ENCODE results near the gene AGAP3. TPM values are rescaled to one million over a fixed set of nuclear protein-coding genes. Genes with fewer than 3 reads are reported as not detected.

AGAP3 gene
- total and polyA plus RNA-seq, 7 donors = 27.7 to 89.7 (median 36.4) TPM

- no peak for DNase-seq
- TF ChIP-seq EP300 (IDR thresholded peaks at IDR 0.05) = no peak
- TF ChIP-seq, protein P1, sequence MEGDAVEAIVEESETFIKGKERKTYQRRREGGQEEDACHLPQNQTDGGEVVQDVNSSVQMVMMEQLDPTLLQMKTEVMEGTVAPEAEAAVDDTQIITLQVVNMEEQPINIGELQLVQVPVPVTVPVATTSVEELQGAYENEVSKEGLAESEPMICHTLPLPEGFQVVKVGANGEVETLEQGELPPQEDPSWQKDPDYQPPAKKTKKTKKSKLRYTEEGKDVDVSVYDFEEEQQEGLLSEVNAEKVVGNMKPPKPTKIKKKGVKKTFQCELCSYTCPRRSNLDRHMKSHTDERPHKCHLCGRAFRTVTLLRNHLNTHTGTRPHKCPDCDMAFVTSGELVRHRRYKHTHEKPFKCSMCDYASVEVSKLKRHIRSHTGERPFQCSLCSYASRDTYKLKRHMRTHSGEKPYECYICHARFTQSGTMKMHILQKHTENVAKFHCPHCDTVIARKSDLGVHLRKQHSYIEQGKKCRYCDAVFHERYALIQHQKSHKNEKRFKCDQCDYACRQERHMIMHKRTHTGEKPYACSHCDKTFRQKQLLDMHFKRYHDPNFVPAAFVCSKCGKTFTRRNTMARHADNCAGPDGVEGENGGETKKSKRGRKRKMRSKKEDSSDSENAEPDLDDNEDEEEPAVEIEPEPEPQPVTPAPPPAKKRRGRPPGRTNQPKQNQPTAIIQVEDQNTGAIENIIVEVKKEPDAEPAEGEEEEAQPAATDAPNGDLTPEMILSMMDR (IDR thresholded peaks at IDR 0.05) = no peak
- TF ChIP-seq POLR2AphosphoS5 (IDR thresholded peaks at IDR 0.05) = no peak
- TF ChIP-seq POLR2A (IDR thresholded peaks at IDR 0.05) = no peak
- Histone ChIP-seq H3K9me3 (no peaks in the 10 kb centered on the region), H3K4me3 (no peak overlapping the region), H3K4me1 (peaks cover 0 to 23% (median 15%) of the 10 kb centered on the region in 4 donors), H3K27ac (no peak overlapping the region), H3K36me3 (peaks cover 21 to 72% (median 48%) of the 10 kb centered on the region in 4 donors), H3K27me3 (no peaks in the 10 kb centered on the region)
- intact Hi-C loops (cut with DNase I) = no loop called here
- 87 to 88% methylated on average over 30 of the region's 30 CpGs for WGBS, 2 donors
Observed at GRCh38 chr7:151121380-151122170, 35.3 kb downstream of the AGAP3 start.

- Histone ChIP-seq H3K9me3 (no peaks in the 10 kb centered on the region), H3K27me3 (no peaks in the 10 kb centered on the region), H3K4me3 (no peak overlapping the region), H3K4me1 (peaks cover 0 to 26% (median 15%) of the 10 kb centered on the region in 4 donors), H3K36me3 (peaks cover 21 to 71% (median 48%) of the 10 kb centered on the region in 4 donors), H3K27ac (no peak overlapping the region)
- intact Hi-C loops (cut with DNase I) = no loop called here
- no peak for DNase-seq
- TF ChIP-seq POLR2AphosphoS5 (IDR thresholded peaks at IDR 0.05) (no peak), EP300 (IDR thresholded peaks at IDR 0.05) (no peak), POLR2A (IDR thresholded peaks at IDR 0.05) (no peak)
- TF ChIP-seq, protein P1 (IDR thresholded peaks at IDR 0.05) = no peak
- 91 to 92% methylated on average over 24 of the region's 24 CpGs for WGBS, 2 donors
Observed at GRCh38 chr7:151122276-151122675, 36.0 kb downstream of the AGAP3 start.

GRCh38 chr7:151122796-151123157 is 36.5 kb downstream of the AGAP3 start:
- intact Hi-C loops (cut with DNase I) = no loop called here
- H3K27ac ChIP-seq = no peak overlapping the region
- H3K4me3 ChIP-seq = no peak overlapping the region
- H3K4me1 ChIP-seq = peaks cover 0 to 26% (median 15%) of the 10 kb centered on the region in 4 donors
- no peaks in the 10 kb centered on the region for H3K27me3 ChIP-seq
- H3K36me3 ChIP-seq = peaks cover 21 to 66% (median 48%) of the 10 kb centered on the region in 4 donors
- no peak for DNase-seq
- H3K9me3 ChIP-seq = no peaks in the 10 kb centered on the region
- TF ChIP-seq, protein P1 (IDR thresholded peaks at IDR 0.05) = no peak
- no peak for TF ChIP-seq POLR2A (IDR thresholded peaks at IDR 0.05)
- no peak for TF ChIP-seq EP300 (IDR thresholded peaks at IDR 0.05)
- TF ChIP-seq POLR2AphosphoS5 (IDR thresholded peaks at IDR 0.05) = no peak
- WGBS, 2 donors = 93 to 95% methylated on average over 29 of the region's 29 CpGs

DNA sequence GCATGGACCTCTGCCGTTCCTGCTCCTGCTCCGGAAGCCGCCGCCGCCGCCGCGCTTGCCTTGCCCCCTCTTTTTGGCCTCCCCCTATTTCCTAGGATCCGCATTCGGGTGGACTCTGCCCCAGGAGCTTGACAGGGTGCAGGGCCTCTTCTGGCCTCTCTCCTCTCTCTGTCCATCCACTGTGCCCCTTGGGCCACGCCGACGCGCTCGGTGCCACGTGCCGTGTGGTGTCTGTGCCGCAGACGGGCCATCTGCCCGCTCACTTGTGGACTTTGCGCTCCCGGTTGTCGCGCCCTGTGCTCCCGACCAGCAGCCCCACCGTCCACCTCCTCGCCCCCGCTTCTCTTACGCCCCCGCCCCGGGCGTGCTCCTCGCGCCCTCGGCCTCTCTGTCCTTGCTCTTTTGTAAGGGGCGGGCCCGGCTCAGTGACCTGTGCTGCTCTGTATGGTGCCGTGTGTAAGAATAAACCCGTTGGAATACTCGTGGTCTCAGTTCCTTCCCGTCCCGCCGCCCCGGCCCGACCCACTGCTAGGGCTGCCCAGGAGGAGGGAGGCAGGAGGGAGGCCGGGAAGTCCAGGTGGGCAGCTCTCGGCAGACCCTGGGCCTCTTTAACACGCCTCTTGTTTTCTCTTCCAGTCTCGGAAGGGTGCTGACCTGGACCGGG is 37.0 kb downstream of the AGAP3 start:
- no peaks in the 10 kb centered on the region for H3K27me3 ChIP-seq
- H3K36me3 ChIP-seq = peaks cover 19 to 64% (median 48%) of the 10 kb centered on the region in 4 donors
- H3K9me3 ChIP-seq = no peaks in the 10 kb centered on the region
- TF ChIP-seq POLR2AphosphoS5 (IDR thresholded peaks at IDR 0.05) (no peak), EP300 (IDR thresholded peaks at IDR 0.05) (no peak), POLR2A (IDR thresholded peaks at IDR 0.05) (no peak)
- TF ChIP-seq, protein P1 (IDR thresholded peaks at IDR 0.05) = no peak
- no peak overlapping the region for H3K4me3 ChIP-seq
- no peak for DNase-seq
- WGBS, 2 donors = 90 to 93% methylated on average over 50 of the region's 50 CpGs
- H3K4me1 ChIP-seq = peaks cover 0 to 26% (median 15%) of the 10 kb centered on the region in 4 donors
- intact Hi-C loops (cut with DNase I) = no loop called here
- H3K27ac ChIP-seq = no peak overlapping the region
